ENCODE measurements around the gene CD27.
A peak's percentile ranks its signal among the peaks of the same experiment; 100 is the strongest.
"Not testable (repeated sequence)": the region's sequence is repeated elsewhere in the genome, so short reads cannot be mapped to it uniquely, and the experiment has no call there.

The CD27 gene

GRCh38 chr12:6461401-6462233 lies 16.9 kb downstream of the CD27 start:
- FAIRE-seq = no peak

DNA sequence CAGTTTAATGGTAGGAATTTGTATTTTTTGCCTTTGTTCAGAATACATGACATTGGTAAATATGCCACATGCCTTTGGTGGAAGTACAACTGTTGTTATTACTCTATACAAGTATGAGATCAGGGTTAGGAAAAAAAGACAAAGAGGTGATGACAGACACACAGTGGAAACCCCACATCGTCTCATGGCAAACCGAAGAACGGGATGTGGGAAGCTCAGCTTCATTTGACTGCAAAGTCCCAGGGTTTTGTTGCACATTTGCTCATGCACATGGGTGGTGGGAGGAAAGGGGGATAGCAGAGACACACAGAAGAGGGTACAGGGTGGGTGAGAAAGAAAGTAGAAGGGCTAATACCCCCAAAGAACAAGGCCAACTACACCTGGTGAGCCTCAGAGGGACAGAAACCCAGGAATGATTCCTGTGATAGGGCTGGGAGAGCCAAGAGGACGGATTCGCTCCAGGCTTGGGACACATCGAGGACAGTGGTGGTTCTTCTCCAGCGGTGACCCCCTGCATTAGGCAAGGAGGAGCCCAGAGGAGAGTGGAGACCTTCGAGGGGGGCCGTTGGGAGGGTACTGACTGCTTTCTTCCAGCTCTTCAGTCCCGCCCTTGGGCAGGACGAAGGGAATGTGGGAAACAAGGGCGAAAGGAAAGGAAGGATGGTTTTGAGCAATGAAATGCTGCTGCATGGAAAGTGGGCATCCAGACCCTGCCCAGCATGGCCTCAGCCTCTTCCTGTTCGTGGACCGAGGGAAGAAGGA lies 17.7 kb downstream of the CD27 start:
- FAIRE-seq = no peak

GRCh38 chr12:6463216-6463615 lies 18.5 kb downstream of the CD27 start:
- FAIRE-seq = no peak

DNA sequence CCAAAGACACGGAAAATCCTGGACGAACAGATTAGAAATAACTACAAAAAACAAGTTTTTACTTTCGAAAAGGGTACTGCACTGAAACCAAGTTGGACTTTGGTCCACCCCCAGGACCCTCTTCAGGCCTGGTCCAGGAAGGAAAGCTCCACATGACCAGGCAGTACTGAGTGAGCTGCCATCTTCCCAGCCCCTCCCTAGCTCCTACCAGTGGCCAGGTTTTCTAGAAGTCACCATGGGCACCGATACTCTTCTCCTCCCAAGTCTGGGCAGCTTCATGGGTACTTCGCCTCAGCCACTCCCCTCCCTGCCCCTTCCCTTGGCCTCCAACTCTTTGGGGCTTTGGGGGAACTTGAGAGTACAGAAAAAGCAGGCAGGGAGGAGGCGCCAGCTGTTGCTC lies 19.1 kb downstream of the CD27 start:
- FAIRE-seq = no peak

DNA sequence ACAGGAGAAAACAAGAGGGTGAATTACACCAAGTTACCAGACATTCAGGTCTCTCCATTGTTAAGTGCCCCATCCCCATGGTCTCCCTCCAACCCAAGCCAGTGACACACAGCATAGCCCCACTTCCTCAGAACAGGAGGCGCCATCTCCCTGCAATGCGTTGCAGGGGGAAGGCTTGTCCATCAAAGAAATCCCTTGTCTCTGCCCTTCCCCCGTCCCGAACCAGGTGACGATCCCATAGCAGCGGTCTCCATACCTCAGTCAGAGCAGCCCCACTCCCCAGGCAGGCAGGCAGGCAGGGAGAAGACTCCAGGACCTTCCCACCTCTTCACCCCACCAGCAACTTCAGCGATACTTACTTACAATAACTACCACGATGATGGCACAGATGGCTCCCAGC lies 19.8 kb downstream of the CD27 start:
- FAIRE-seq = no peak

DNA sequence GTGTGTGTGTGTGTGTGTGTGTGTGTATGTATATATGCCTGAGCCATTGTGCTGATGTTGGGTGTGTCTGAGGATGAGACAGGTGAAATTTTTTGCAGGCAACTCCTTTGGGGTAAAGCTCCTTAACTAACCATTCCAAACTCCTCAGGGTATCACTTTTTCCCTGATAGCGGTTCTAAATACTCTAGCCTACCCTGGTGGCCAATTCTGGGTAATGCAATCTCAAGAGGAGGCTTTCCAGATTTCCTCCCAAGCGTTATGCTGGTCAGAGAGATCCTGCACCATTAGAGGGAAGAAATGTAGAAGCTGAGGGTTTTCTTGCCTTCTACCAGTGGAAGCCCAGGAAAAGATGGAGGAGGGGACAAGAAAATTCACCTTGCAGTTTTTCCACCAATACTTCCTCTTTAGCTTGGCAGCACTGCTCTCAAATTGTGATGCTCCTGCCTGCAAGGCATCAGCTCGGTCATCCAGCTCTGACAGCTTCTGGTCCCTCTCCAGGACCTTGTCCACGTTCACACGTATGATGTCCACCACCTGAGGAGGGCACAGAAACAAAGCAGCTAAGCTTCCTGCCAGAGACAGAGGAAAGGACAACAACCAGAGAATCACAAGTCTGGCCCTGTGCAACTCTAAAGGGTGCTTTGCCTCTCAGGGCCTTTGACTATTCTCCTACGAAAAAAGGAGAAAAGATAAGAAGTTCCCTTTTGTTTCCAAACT lies 20.9 kb downstream of the CD27 start:
- peak; percentile 56 for FAIRE-seq

DNA sequence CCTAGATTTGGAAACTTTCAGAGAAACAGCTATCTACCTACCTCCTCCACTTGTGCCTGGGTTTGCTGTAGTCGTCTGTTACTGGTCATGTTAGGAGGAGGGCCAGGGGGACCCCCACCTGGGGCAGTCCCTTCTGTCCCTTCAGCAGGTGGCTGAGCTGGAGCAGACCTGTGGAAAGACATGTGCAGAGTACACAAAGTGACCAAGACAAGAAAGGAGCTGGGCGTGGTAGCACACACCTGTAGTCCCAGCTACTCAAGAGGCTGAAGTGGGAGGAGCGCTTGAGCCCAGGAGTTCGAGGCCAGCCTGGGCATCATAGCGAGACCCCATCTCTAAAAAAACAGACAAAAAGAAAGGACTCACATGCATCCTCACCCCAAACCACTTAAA lies 21.4 kb downstream of the CD27 start:
- no peak for FAIRE-seq

GRCh38 chr12:6466751-6467150 lies 22.0 kb downstream of the CD27 start:
- not testable (repeated sequence) for FAIRE-seq

DNA sequence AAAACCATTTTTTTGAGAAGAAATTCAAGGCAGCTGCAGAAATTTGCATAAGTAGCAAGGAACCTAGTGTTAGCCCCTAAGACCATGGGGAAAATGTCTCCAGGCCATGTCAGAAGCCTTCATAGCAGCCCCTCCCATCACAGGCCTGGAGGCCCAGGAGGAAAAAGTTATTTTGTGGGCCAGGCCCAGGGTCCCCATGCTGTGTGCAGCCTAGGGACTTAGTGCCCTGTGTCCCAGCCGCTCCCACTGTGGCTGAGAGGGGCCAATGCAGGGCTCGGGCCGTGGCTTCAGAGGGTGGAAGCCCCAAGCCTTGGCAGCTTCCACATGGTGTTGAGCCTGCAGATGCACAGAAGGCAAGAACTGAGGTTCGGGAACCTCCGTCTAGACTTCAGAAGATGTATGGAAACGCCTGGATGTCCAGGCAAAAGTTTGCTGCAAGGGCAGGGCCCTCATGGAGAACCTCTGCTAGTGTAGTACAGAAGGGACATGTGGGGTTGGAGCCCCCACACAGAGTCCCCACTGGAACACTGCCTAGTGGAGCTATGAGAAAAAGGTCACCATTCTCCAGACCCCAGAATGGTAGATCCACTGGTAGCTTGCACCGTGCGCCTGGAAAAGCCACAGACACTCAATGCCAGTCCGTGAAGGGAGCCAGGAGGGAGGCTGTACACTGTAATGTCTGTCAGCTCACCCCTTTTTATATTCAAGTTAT lies 23.0 kb downstream of the CD27 start:
- not testable (repeated sequence) for FAIRE-seq

GRCh38 chr12:6468283-6468575 lies 23.5 kb downstream of the CD27 start:
- no peak for FAIRE-seq

- FAIRE-seq = no peak
Observed at GRCh38 chr12:6469092-6469491, 24.3 kb downstream of the CD27 start.

GRCh38 chr12:6469609-6470374 lies 25.0 kb downstream of the CD27 start:
- FAIRE-seq = no peak

DNA sequence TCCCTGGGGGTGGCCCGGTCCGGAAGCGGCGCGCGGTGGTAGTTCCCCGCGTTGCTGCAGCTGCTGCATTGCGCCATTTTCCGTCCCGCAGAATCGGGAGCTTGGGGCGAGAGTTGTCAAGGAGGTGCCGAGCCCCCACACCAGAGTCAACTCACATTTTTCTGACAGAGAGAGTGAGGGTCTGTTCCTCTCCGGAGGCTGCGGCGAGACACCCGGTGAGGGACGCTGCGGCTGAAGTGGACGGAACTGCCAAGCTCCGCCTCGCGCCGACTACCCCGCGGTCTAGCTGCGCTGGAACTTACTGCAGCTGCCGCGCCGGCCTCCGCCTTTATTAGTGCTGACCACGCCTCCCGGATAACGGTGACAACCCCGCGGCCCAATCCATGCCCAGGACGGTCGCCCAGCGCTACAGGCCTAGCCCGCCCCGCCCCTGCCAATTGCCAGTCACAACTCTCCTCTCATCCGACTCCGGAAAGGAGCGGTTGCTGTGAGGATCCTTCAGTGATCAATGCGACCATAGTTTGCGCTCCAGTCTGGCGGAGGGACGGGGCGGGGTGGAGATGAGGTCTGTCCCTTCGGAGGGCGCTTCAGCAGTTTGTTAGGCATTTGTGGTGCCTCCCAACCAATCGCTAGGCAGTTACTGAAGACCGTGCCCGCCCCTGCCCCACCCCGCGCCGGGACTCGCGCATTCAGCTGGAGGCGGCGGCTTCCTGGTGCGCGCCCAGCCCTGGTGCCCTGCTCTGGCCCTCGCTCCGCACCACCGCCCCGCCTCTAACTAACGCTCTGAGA lies 25.8 kb downstream of the CD27 start, which contains the start of gene VAMP1:
TSS of gene VAMP1 (minus strand) at position 303 of the 789 bp plus-strand sequence. CDS start at position 157, 146 bp downstream.
- FAIRE-seq = peak; percentile 75

- no peak for FAIRE-seq
Observed at GRCh38 chr12:6471989-6472360, 27.2 kb downstream of the CD27 start.

DNA sequence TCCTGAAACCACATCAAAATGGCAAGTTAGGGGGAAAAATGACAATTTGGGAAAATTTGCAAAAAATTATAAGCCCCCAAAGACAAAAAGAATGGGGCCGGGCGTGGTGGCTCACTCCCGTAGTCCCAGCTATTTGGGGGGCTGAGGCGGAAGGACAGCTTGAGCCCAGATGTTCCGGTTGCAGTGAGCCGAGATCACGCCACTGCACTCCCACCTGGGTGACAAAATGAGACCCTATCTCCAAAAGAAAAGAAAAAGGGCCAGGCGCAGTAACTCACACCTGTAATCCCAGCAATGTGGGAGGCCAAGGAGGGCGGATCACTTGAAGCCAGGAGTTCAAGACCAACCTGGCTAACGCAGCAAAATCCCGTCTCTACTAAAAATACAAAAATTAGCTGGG lies 27.7 kb downstream of the CD27 start:
- FAIRE-seq = no peak

- not testable (repeated sequence) for FAIRE-seq
Observed at GRCh38 chr12:6475233-6475975, 30.6 kb downstream of the CD27 start.

- no peak for FAIRE-seq
Observed at GRCh38 chr12:6476489-6476888, 31.7 kb downstream of the CD27 start.

DNA sequence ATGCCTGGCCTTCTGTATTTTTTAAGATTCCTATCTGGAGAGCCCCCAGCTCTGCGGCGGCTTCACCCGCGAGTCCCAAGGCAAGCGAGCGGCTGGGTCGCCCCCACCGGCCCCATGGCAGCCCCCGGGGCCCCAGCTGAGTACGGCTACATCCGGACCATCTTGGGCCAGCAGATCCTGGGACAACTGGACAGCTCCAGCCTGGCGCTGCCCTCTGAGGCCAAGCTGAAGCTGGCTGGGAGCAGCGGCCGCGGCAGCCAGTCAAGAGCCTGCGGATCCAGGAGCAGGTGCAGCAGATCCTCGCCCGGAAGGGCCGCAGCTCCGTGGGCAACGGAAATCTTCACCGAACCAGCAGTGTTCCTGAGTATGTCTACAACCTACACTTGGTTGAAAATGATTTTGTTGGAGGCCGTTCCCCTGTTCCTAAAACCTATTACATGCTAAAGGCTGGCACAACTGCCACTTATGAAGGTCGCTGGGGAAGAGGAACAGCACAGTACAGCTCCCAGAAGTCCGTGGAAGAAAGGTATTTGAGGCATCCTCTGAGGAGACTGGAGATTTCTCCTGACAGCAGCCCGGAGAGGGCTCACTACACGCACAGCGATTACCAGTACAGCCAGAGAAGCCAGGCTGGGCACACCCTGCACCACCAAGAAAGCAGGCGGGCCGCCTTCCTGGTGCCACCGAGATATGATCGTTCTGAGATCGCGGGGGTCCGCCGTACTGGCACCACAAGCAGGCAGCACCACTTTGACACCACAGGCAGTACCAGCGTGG lies 33.0 kb downstream of the CD27 start:
- FAIRE-seq = not testable (repeated sequence)

DNA sequence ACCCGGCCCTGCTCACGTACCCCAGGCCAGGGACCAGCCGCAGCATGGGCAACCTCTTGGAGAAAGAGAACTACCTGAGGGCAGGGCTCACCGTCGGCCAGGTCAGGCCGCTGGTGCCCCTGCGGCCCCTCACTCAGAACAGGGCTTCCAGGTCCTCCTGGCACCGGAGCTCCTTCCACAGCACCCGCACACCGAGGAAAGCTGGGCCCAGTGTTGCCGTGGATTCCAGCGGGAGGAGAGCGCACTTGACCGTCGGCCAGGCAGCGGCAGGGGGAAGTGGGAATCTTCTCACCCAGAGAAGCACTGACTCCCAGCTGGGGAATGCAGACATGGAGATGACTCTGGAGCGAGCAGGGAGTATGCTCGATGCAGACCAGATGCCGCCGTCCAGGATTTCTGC lies 33.7 kb downstream of the CD27 start:
- FAIRE-seq = no peak

DNA sequence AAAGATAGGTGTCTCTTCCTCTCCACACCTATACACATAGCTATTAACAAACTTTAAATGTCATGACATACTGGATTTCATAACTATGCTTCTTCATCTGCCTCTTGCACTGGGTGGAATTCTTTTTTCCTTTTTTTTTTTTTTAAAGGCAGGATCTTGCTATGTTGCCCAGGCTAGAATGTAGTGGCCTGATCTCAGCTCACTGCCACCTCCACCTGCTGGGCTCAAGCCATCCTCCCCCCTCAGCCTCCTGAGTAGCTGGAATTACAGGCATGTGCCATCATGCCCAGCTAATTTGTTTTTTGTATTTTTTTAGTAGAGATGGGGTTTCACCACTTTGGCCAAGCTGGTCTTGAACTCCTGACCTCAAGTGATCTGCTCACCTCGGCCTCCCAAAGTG lies 43.5 kb downstream of the CD27 start:
- FAIRE-seq = no peak
